ENCODE measurements around the gene NOXO1.
"Not testable (repeated sequence)": the region's sequence is repeated elsewhere in the genome, so short reads cannot be mapped to it uniquely, and the experiment has no call there.

The NOXO1 gene

GRCh38 chr16:1939833-1940232 lies 41.4 kb downstream of the NOXO1 start:
- not testable (repeated sequence) for DNase-seq

GRCh38 chr16:1938910-1939309 lies 42.4 kb downstream of the NOXO1 start:
- no peak for DNase-seq

GRCh38 chr16:1938316-1938715 lies 43.0 kb downstream of the NOXO1 start:
- peak; percentile 55 for DNase-seq

GRCh38 chr16:1936945-1937479 lies 44.3 kb downstream of the NOXO1 start:
- DNase-seq, result no peak

- DNase-seq, result no peak
These were observed 48.1 kb downstream of the NOXO1 start for GRCh38 chr16:1933097-1933661.

GRCh38 chr16:1932050-1933028 lies 48.9 kb downstream of the NOXO1 start:
- no peak for DNase-seq

GRCh38 chr16:1930338-1930720 lies 50.9 kb downstream of the NOXO1 start:
- DNase-seq, result no peak

GRCh38 chr16:1929578-1930337 lies 51.5 kb downstream of the NOXO1 start:
- DNase-seq, result peak; percentile 88

GRCh38 chr16:1929105-1929504 lies 52.2 kb downstream of the NOXO1 start:
- no peak for DNase-seq
